Erythroblast (primary cell): Measurements from ENCODE around the gene ZNF394.

ENCODE experiments used
- GATA1 ChIP-seq: IDR thresholded peaks from 2 replicates; pipeline ENCODE4 v1.6.1; 2011; ENCODE audit warnings: low read depth, mild to moderate bottlenecking, control low read depth, low read length, moderate library complexity
- POLR2A ChIP-seq: IDR thresholded peaks from 2 replicates; pipeline ENCODE4 v1.6.1; 2011; ENCODE audit warnings: mild to moderate bottlenecking, low read length

- TF ChIP-seq POLR2A (no peak), GATA1 (no peak)
Observed at GRCh38 chr7:99476107-99476506, 24.0 kb downstream of the ZNF394 start.
